AG08396 (cell line): Measurements from ENCODE around the gene NDUFB10.
A peak's percentile ranks its signal among the peaks of the same experiment; 100 is the strongest.
"Not testable (repeated sequence)": the region's sequence is repeated elsewhere in the genome, so short reads cannot be mapped to it uniquely, and the experiment has no call there.

Experiments
- DNase-seq: peaks from one replicate; pipeline ENCODE4 v3.0.0; 2012; ENCODE audit warnings: low spot score, mixed read lengths

The NDUFB10 gene

GRCh38 chr16:1946495-1947368 is 12.6 kb upstream of the NDUFB10 start:
- no peak for DNase-seq

GRCh38 chr16:1947369-1947670 is 12.0 kb upstream of the NDUFB10 start:
- no peak for DNase-seq

- DNase-seq: no peak
These were observed 9.8 kb upstream of the NDUFB10 start for GRCh38 chr16:1949507-1949906.

GRCh38 chr16:1950047-1950446 is 9.3 kb upstream of the NDUFB10 start:
- no peak for DNase-seq

GRCh38 chr16:1950559-1950958 is 8.8 kb upstream of the NDUFB10 start:
- DNase-seq: no peak

- no peak for DNase-seq
These were observed 5.6 kb upstream of the NDUFB10 start for GRCh38 chr16:1953734-1954133.

GRCh38 chr16:1957434-1958142 is 1.8 kb upstream of the NDUFB10 start:
- DNase-seq: not testable (repeated sequence)

GRCh38 chr16:1958143-1958491 is 1.2 kb upstream of the NDUFB10 start:
- not testable (repeated sequence) for DNase-seq

GRCh38 chr16:1958715-1959268 is 546 bp upstream of the NDUFB10 start:
- no peak for DNase-seq

- DNase-seq: no peak
These were observed 1.6 kb downstream of the NDUFB10 start for GRCh38 chr16:1960665-1961630.

GRCh38 chr16:1961651-1962067 is 2.3 kb downstream of the NDUFB10 start:
- DNase-seq: no peak

GRCh38 chr16:1962161-1963153 is 3.1 kb downstream of the NDUFB10 start:
- not testable (repeated sequence) for DNase-seq

- DNase-seq: no peak
These were observed 4.6 kb downstream of the NDUFB10 start for GRCh38 chr16:1963806-1964505.

GRCh38 chr16:1964506-1965395 is 5.4 kb downstream of the NDUFB10 start, which contains the start of gene RPS2:
Gene RPS2, minus strand, starts transcription at chr16:1964826. Its CDS starts 201 bp downstream, at chr16:1964625.
- peak; percentile 100 for DNase-seq

GRCh38 chr16:1965396-1966001 is 6.2 kb downstream of the NDUFB10 start:
- no peak for DNase-seq

GRCh38 chr16:1966460-1966859 is 7.1 kb downstream of the NDUFB10 start, which contains the start of gene RNF151:
Gene RNF151, plus strand, starts transcription at chr16:1966856. Its CDS starts 26 bp downstream, at chr16:1966882.
- DNase-seq: no peak

- DNase-seq: no peak
These were observed 9.0 kb downstream of the NDUFB10 start for GRCh38 chr16:1968146-1968953.
